H9 (cell line): ENCODE measurements around the gene LMCD1. TPM values are rescaled to one million over a fixed set of nuclear protein-coding genes. Genes with fewer than 3 reads are reported as not detected.
A peak's percentile ranks its signal among the peaks of the same experiment; 100 is the strongest.

Source experiments
- DNase-seq: peaks from one replicate; pipeline ENCODE4 v3.0.0-alpha.2; 2017
- H2AFZ ChIP-seq: one replicate; pipeline ENCODE4 v1.6.1; 2013; ENCODE audit warnings: mild to moderate bottlenecking, low read length, control low read depth, moderate library complexity
- H2AK5ac ChIP-seq: 2 replicates; pipeline ENCODE4 v1.6.1; 2013; ENCODE audit warnings: low read length, control low read depth, mixed read lengths; ENCODE audit not compliant: insufficient read length
- H2BK120ac ChIP-seq: one replicate; pipeline ENCODE4 v1.6.1; 2013; ENCODE audit warnings: low read depth, mild to moderate bottlenecking, low read length, control low read depth, inconsistent platforms; ENCODE audit not compliant: poor library complexity, severe bottlenecking
- H2BK12ac ChIP-seq: 2 replicates; pipeline ENCODE4 v1.6.1; 2013; ENCODE audit warnings: low read length, control low read depth, mixed read lengths, low read depth; ENCODE audit not compliant: insufficient read length
- H2BK15ac ChIP-seq: 2 replicates; pipeline ENCODE4 v1.6.1; 2013; ENCODE audit warnings: low read depth, low read length, control low read depth
- H2BK20ac ChIP-seq: one replicate; pipeline ENCODE4 v1.6.1; 2013; ENCODE audit warnings: low read depth, mild to moderate bottlenecking, low read length, control low read depth, inconsistent platforms; ENCODE audit not compliant: poor library complexity, severe bottlenecking
- H2BK5ac ChIP-seq: 2 replicates; pipeline ENCODE4 v1.6.1; 2013; ENCODE audit warnings: low read length, control low read depth, mixed read lengths; ENCODE audit not compliant: insufficient read length
- H3K14ac ChIP-seq: 2 replicates; pipeline ENCODE4 v1.6.1; 2013; ENCODE audit warnings: low read length, control low read depth; ENCODE audit not compliant: insufficient read depth
- H3K18ac ChIP-seq: 2 replicates; pipeline ENCODE4 v1.6.1; 2013; ENCODE audit warnings: low read depth, mild to moderate bottlenecking, mixed read lengths, low read length, control low read depth; ENCODE audit not compliant: insufficient read length
- H3K23ac ChIP-seq: 2 replicates; pipeline ENCODE4 v1.6.1; 2013; ENCODE audit warnings: low read length, control low read depth, mixed read lengths, low read depth; ENCODE audit not compliant: insufficient read length
- H3K23me2 ChIP-seq: 2 replicates; pipeline ENCODE4 v1.6.1; 2013; ENCODE audit warnings: low read depth, mild to moderate bottlenecking, mixed read lengths, low read length, control low read depth; ENCODE audit not compliant: insufficient read length, poor library complexity, severe bottlenecking
- H3K27ac ChIP-seq: 2 replicates; pipeline ENCODE4 v1.5.1; 2013; ENCODE audit warnings: low read length, control low read depth, mixed read lengths, low read depth; ENCODE audit not compliant: insufficient read length
- H3K27me3 ChIP-seq: 2 replicates; pipeline ENCODE4 v1.6.1; 2013; ENCODE audit warnings: low read length, control low read depth, inconsistent platforms; ENCODE audit not compliant: insufficient read depth
- H3K4ac ChIP-seq: 2 replicates; pipeline ENCODE4 v1.6.1; 2013; ENCODE audit warnings: low read depth, mild to moderate bottlenecking, control low read depth, inconsistent platforms, low read length, moderate library complexity
- H3K4me1 ChIP-seq: 2 replicates; pipeline ENCODE4 v1.6.1; 2013; ENCODE audit warnings: low read length, control low read depth, inconsistent platforms; ENCODE audit not compliant: insufficient read depth
- H3K4me2 ChIP-seq: 2 replicates; pipeline ENCODE4 v1.6.1; 2013; ENCODE audit warnings: low read length, control low read depth, mixed read lengths; ENCODE audit not compliant: insufficient read length, insufficient read depth
- H3K56ac ChIP-seq: 2 replicates; pipeline ENCODE4 v1.6.1; 2013; ENCODE audit warnings: low read depth, mild to moderate bottlenecking, mixed read lengths, low read length, control low read depth; ENCODE audit not compliant: insufficient read length
- H3K79me1 ChIP-seq: 2 replicates; pipeline ENCODE4 v1.6.1; 2013; ENCODE audit warnings: low read depth, mild to moderate bottlenecking, moderate library complexity, low read length, control low read depth, inconsistent platforms; ENCODE audit not compliant: insufficient read depth, poor library complexity, severe bottlenecking
- H3K79me2 ChIP-seq: 2 replicates; pipeline ENCODE4 v1.6.1; 2013; ENCODE audit warnings: low read length, control low read depth, inconsistent platforms; ENCODE audit not compliant: insufficient read depth
- H3K9ac ChIP-seq: 2 replicates; pipeline ENCODE4 v1.6.1; 2013; ENCODE audit warnings: low read length, control low read depth, mixed read lengths; ENCODE audit not compliant: insufficient read length; ENCODE audit errors: extremely low read depth
- H3K9me3 ChIP-seq: one replicate; pipeline ENCODE4 v1.6.1; 2013; ENCODE audit warnings: low read depth, low read length, inconsistent platforms; ENCODE audit not compliant: control insufficient read depth
- H3T11ph ChIP-seq: one replicate; pipeline ENCODE4 v1.6.1; 2013; ENCODE audit warnings: mild to moderate bottlenecking, low read length, control low read depth, inconsistent platforms
- H4K20me1 ChIP-seq: one replicate; pipeline ENCODE4 v1.6.1; 2013; ENCODE audit not compliant: control insufficient read depth, insufficient read length, insufficient read depth
- H4K5ac ChIP-seq: 2 replicates; pipeline ENCODE4 v1.6.1; 2013; ENCODE audit warnings: low read depth, mild to moderate bottlenecking, mixed read lengths, low read length, control low read depth; ENCODE audit not compliant: insufficient read length
- H4K8ac ChIP-seq: replicated peaks from 2 replicates; pipeline ENCODE4 v1.6.1; 2013; ENCODE audit warnings: low read length, control low read depth, mixed read lengths, low read depth; ENCODE audit not compliant: insufficient read length
- H4K91ac ChIP-seq: 2 replicates; pipeline ENCODE4 v1.6.1; 2013; ENCODE audit warnings: low read depth, mild to moderate bottlenecking, moderate library complexity, mixed read lengths, low read length, control low read depth; ENCODE audit not compliant: insufficient read length
- H3K27ac Mint-ChIP-seq, 3 experiments: 2 replicates in 2 of 3; 3 replicates in 1 of 3; pipeline ENCODE4 v1.8.0; 2020 to 2021; ENCODE audit warnings: mixed read lengths in 3 of 3, mild to moderate bottlenecking in 1 of 3, moderate library complexity in 1 of 3
- H3K27me3 Mint-ChIP-seq: 2 replicates; pipeline ENCODE4 v1.8.0; 2021; ENCODE audit warnings: low read depth, mild to moderate bottlenecking, moderate library complexity, mixed read lengths
- H3K36me3 Mint-ChIP-seq, 3 experiments: 2 replicates in 2 of 3; 3 replicates in 1 of 3; pipeline ENCODE4 v1.8.0; 2020 to 2021; ENCODE audit warnings: low read depth in 3 of 3, mixed read lengths in 3 of 3; ENCODE audit not compliant: insufficient read depth in 1 of 3
- H3K4me1 Mint-ChIP-seq, 2 experiments: 2 replicates each; pipeline ENCODE4 v1.8.0; 2020; ENCODE audit warnings: mixed read lengths in 2 of 2
- H3K4me3 Mint-ChIP-seq, 2 experiments: 2 replicates in 1 of 2; 3 replicates in 1 of 2; pipeline ENCODE4 v1.8.0; 2020 to 2021; ENCODE audit warnings: mild to moderate bottlenecking in 2 of 2, mixed read lengths in 2 of 2, moderate library complexity in 1 of 2
- H3K9me3 Mint-ChIP-seq, 2 experiments: 2 replicates in 1 of 2; 3 replicates in 1 of 2; pipeline ENCODE4 v1.8.0; 2020; ENCODE audit warnings: mild to moderate bottlenecking in 2 of 2, mixed read lengths in 2 of 2, moderate library complexity in 1 of 2
- WGBS: extraction: QIAGEN DNeasy Blood & Tissue Kit; methylation state at CpG from one replicate; pipeline ENCODE4 v1.1.7; 2013; ENCODE audit warnings: missing lambda C conversion rate, low lambda C conversion rate, mixed read lengths; ENCODE audit not compliant: insufficient read length; ENCODE audit errors: extremely low coverage; 5-methylcytosine and 5-hydroxymethylcytosine counted together
- total RNA-seq: library from RNA; stranded (reverse); gene quantifications from 2 replicates; pipeline ENCODE4 v1.2.1, GENCODE V29; 2021
- TF ChIP-seq, protein P1 (sequence below): fragments of 200-600 bp; sonication (generic); conservative IDR thresholded peaks from 3 replicates; pipeline ENCODE4 v1.8.0; 2021; ENCODE audit warnings: antibody characterized with exemption, mild to moderate bottlenecking

The LMCD1 gene
- total RNA-seq, 1 experiment from 2014 or later: 19.2 TPM

DNA sequence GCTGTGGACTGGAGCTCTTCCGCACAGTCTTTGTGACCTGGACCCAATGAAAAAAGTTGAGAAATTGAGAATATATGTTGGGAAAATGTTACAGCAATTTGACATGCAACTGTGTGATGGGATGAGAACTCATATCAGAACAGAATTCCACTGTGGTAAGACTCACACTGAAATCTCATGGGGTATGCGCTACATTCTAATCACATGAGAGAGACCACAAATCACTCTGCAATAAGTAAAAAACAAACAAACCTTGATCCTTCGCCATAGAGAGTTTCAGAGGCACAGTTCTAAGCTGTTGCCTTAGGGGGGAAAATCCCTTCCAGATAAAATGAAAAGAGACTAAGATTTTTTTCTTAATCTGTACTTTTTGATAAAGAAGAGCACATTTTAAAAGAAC is 37.3 kb downstream of the LMCD1 start:
- no peak overlapping the region for H3K56ac ChIP-seq
- no peak overlapping the region for H3K27ac ChIP-seq
- Mint-ChIP-seq H3K4me3 (no peak overlapping the region), H3K9me3 (no peaks in the 10 kb centered on the region; a peak in 1 of 5 replicates), H3K4me1 (peaks cover 16 to 25% of the 10 kb centered on the region in 2 experiments), H3K27me3 (no peaks in the 10 kb centered on the region), H3K36me3 (peaks cover 17 to 42% (median 28%) of the 10 kb centered on the region in 3 experiments; a peak in 6 of 7 replicates), H3K27ac (peak overlapping the region in 1 of 3 experiments; percentile 59; a peak in 3 of 7 replicates)
- H2BK120ac ChIP-seq: no peak overlapping the region
- WGBS: no CpG with 5 or more reads among the region's 3 CpGs
- no peak overlapping the region for H3T11ph ChIP-seq
- no peak overlapping the region for H3K18ac ChIP-seq
- H2AK5ac ChIP-seq: no peak overlapping the region
- H3K23ac ChIP-seq: no peak overlapping the region
- H2BK12ac ChIP-seq: no peak overlapping the region
- no peak for DNase-seq
- no peak overlapping the region for H4K91ac ChIP-seq
- H3K4me2 ChIP-seq: no peak overlapping the region
- no peaks in the 10 kb centered on the region for H3K79me2 ChIP-seq
- no peak overlapping the region for H4K8ac ChIP-seq
- H3K27me3 ChIP-seq: no peaks in the 10 kb centered on the region
- TF ChIP-seq, protein P1, sequence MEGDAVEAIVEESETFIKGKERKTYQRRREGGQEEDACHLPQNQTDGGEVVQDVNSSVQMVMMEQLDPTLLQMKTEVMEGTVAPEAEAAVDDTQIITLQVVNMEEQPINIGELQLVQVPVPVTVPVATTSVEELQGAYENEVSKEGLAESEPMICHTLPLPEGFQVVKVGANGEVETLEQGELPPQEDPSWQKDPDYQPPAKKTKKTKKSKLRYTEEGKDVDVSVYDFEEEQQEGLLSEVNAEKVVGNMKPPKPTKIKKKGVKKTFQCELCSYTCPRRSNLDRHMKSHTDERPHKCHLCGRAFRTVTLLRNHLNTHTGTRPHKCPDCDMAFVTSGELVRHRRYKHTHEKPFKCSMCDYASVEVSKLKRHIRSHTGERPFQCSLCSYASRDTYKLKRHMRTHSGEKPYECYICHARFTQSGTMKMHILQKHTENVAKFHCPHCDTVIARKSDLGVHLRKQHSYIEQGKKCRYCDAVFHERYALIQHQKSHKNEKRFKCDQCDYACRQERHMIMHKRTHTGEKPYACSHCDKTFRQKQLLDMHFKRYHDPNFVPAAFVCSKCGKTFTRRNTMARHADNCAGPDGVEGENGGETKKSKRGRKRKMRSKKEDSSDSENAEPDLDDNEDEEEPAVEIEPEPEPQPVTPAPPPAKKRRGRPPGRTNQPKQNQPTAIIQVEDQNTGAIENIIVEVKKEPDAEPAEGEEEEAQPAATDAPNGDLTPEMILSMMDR: no peak
- H2AFZ ChIP-seq: no peak overlapping the region
- H3K4me1 ChIP-seq: peaks cover 6% of the 10 kb centered on the region; the same call in 1 of the 2 replicates
- H4K5ac ChIP-seq: no peak overlapping the region
- no peak overlapping the region for H3K4ac ChIP-seq
- no peak overlapping the region for H2BK15ac ChIP-seq
- no peaks in the 10 kb centered on the region for H3K79me1 ChIP-seq
- no peak overlapping the region for H3K14ac ChIP-seq
- no peak overlapping the region for H3K9ac ChIP-seq
- H2BK20ac ChIP-seq: no peak overlapping the region
- no peaks in the 10 kb centered on the region for H3K23me2 ChIP-seq
- no peak overlapping the region for H2BK5ac ChIP-seq
- H3K9me3 ChIP-seq: no peaks in the 10 kb centered on the region
- no peaks in the 10 kb centered on the region for H4K20me1 ChIP-seq
